ENCODE results near the gene INTS14.
"Not testable (repeated sequence)": the region's sequence is repeated elsewhere in the genome, so short reads cannot be mapped to it uniquely, and the experiment has no call there.

INTS14 gene

GRCh38 chr15:65630760-65631159 lies 19.8 kb upstream of the INTS14 start:
- no peak for DNase-seq

- no peak for DNase-seq
Measured at GRCh38 chr15:65629548-65629947, 18.6 kb upstream of the INTS14 start.

GRCh38 chr15:65626856-65627255 lies 15.9 kb upstream of the INTS14 start:
- no peak for DNase-seq

- no peak for DNase-seq
Measured at GRCh38 chr15:65623103-65623502, 12.2 kb upstream of the INTS14 start.

GRCh38 chr15:65621638-65622037 lies 10.7 kb upstream of the INTS14 start, which contains the start of gene SLC24A1:
Gene SLC24A1 (plus strand): TSS chr15:65621938. CDS start chr15:65624081, 2,143 bp downstream.
- no peak for DNase-seq

GRCh38 chr15:65620833-65621232 lies 9.9 kb upstream of the INTS14 start:
- no peak for DNase-seq

GRCh38 chr15:65619626-65620290 lies 8.8 kb upstream of the INTS14 start:
- DNase-seq = no peak

- DNase-seq = no peak
Measured at GRCh38 chr15:65618560-65619109, 7.7 kb upstream of the INTS14 start.

GRCh38 chr15:65615887-65616286 lies 5.0 kb upstream of the INTS14 start:
- not testable (repeated sequence) for DNase-seq

GRCh38 chr15:65612949-65613744 lies 2.2 kb upstream of the INTS14 start:
- DNase-seq = no peak

- DNase-seq = no peak
Measured at GRCh38 chr15:65612616-65612946, 1.6 kb upstream of the INTS14 start.

GRCh38 chr15:65611888-65612615 lies 1.1 kb upstream of the INTS14 start:
- DNase-seq = no peak

GRCh38 chr15:65603559-65603958 lies 7.4 kb downstream of the INTS14 start:
- no peak for DNase-seq

- no peak for DNase-seq
Measured at GRCh38 chr15:65603134-65603533, 7.8 kb downstream of the INTS14 start.

- no peak for DNase-seq
Measured at GRCh38 chr15:65599677-65600076, 11.3 kb downstream of the INTS14 start.

GRCh38 chr15:65598468-65598867 lies 12.5 kb downstream of the INTS14 start:
- DNase-seq = no peak

GRCh38 chr15:65595960-65596359 lies 15.0 kb downstream of the INTS14 start:
- peak; percentile 54 for DNase-seq

- no peak for DNase-seq
Measured at GRCh38 chr15:65587094-65587493, 23.8 kb downstream of the INTS14 start.

GRCh38 chr15:65584241-65584640 lies 26.7 kb downstream of the INTS14 start:
- DNase-seq = no peak

- peak; percentile 8 for DNase-seq
Measured at GRCh38 chr15:65583701-65584100, 27.2 kb downstream of the INTS14 start.

GRCh38 chr15:65580287-65580686 lies 30.6 kb downstream of the INTS14 start:
- DNase-seq = no peak

- no peak for DNase-seq
Measured at GRCh38 chr15:65579762-65580161, 31.2 kb downstream of the INTS14 start.

- DNase-seq = no peak
Measured at GRCh38 chr15:65578904-65579728, 31.8 kb downstream of the INTS14 start.
